CMK (cell line): ENCODE data around the gene ELMO1.

ENCODE experiments used
- DNase-seq: peaks from one replicate; pipeline ENCODE4 v3.0.0-alpha.2; 2010; ENCODE audit warnings: low read depth

ELMO1 gene

GRCh38 chr7:36871355-36871738 is 577.3 kb downstream of the ELMO1 start:
- no peak for DNase-seq

DNA sequence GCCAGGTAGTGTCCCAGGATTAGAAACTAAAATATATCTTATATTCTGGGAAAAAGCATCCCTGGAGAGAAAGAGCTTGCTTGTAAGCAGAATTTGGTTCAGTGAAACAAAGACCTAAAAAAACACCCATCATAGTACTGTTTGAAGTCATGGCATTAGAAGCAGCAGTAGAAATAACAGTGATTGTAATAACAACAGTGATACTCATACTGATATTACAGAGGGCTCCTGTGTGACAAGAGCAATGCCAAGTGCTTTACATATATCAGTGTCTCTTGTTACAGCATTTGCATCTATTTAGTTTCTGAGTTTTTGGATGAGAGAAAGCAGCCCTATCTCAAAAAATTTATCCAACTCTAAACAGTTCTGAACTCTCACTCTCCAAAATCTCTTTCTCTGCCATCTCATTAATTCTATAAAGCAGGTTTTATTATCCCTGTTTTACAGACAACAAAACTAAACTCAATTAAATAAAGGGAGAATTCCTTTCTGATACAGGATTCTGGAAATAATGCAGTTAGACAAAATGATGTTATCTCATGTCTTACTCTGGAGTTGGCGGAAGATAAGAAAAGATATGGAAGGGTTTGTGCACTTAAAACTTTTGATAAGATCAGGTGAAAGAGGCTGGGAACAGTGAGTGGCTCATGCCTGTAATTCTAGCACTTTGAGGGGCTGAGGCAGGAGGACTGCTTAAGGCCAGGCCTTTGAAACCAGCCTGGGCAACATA is 577.9 kb downstream of the ELMO1 start:
- DNase-seq, result no peak

DNA sequence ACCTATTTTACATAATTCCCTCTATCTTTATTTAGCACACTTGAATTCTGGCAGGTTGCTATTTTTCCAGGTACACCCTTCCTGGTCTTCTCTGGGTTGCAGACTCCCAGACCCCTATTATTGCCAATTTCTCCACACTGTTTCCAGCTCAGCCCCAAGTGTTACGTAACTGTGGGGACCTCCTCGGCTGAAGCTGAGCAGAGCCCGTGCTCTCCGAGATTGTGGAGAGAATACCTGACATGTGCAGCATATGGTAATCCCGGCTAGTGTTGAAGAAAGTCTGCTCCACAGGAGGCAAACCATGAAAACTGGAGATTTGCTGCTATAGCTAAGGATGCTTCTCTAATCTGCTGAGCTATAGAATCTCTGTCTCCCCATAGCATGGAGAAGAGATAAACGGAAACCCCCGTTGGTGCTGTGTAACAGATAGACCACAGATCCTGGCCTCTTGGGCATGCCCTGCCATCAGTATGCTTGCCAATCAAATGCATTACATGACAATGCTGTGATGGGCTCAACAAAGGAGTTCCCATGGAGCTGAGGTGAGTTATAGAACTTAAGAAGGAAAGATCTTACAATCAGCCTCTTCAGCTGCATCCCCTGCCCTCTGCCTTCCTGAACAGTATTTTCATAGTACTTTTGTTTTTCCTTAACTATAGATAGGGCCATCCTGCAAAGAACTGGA is 579.8 kb downstream of the ELMO1 start:
- DNase-seq, result no peak

- no peak for DNase-seq
Measured at GRCh38 chr7:36865019-36865418, 583.6 kb downstream of the ELMO1 start.

GRCh38 chr7:36863901-36864701 is 584.6 kb downstream of the ELMO1 start:
- no peak for DNase-seq

DNA sequence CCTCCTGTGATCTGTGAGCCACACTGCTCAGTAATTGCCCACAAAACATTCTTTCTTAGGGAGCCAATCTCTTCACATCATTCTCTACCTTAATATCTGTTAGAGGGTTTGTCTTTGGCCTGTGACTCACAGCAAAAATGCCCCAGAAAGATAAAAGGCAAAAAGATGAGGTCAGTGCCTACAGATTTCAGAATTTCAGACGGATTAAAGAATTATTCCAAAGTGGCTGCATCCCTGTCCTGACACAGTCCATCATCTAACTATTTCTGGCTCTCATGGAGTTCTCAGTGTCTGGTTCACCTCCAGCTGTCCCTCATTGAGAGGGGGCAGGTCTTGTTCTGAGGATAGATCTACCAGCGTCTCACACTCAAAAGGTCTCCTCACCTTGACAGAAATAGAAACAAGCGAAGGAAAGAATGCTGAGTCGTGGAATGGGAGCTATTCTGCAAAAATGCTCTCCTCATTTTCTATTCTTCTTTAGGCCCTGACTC is 585.8 kb downstream of the ELMO1 start:
- no peak for DNase-seq

- no peak for DNase-seq
Measured at GRCh38 chr7:36861656-36862055, 587.0 kb downstream of the ELMO1 start.

DNA sequence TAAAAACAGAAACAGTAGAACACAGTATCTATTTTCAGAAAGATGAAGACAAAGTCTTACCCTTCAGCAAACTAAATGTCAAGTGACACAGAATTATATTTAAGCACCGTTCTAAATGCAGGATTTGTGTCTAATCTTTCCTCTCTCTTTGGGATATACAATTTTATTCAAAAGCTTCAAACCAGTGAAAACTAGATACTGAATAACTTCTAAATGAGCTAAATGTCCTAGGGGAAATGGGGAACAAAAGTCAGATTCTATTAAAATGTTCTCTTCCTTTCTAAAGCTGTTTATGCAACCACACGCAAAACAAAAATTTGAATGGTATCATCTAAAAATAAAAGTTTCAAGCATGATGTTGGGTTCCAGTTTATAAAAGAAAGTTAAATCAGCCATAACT is 588.0 kb downstream of the ELMO1 start:
- DNase-seq, result no peak

DNA sequence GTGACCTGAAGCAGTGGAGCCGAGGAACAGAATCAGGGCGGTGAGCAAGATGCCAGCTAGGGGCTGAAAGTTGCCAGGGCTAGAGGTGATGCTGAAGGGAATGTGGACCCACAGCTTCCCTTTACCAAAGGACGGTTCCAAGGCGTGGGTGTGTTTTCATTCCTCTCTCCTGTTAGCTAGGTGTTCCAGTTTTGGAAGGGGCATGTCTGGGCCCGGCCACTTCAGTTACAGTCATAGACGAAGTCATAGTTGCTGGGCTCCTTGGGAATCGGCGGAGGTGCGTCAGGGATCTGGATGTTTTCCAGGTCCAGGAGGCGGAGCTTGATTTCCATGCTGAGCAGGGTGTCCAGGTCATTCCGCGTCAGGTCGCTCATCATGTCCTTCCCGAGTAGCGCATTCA is 593.3 kb downstream of the ELMO1 start:
- DNase-seq, result no peak

- DNase-seq, result no peak
Measured at GRCh38 chr7:36854652-36855051, 594.0 kb downstream of the ELMO1 start.

GRCh38 chr7:36852931-36853330 is 595.7 kb downstream of the ELMO1 start:
- DNase-seq, result no peak

DNA sequence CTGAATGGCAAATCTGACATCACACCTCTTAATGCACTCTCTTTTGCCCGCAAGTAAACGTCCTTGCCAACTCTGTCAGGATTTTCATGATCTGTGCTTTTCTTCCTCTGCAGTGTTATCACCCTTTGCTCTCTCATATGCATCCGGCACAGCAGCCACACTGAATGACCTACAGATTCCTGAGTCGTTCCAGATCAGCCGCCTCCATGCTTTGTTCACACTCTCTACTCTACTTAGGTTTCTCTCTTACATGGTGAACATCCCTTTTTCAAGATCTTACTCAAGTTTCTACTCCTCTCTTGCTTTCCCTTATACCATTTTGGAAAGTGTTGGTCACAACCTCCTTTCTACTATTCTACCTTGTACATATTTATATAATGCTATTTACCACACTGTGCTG is 596.6 kb downstream of the ELMO1 start:
- no peak for DNase-seq

GRCh38 chr7:36851382-36851781 is 597.3 kb downstream of the ELMO1 start:
- no peak for DNase-seq

DNA sequence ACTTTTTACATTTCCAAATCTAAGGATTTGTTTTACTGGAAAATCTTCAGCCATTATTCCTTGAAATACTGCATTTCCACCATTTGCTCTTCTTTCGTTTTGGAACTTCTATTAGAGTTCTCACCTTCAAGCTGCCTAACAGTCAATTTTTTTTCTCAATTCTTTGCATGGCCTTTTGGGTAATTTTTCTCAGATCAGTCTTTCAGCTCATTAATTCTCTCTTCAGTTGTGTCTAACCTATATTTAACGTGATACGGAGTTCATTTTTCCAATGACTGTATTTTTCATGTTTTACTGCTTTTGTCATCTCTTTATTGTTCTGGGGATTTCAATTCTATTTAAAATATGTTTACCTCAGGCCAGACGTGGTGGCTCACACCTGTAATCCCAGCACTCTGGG is 600.7 kb downstream of the ELMO1 start:
- DNase-seq, result no peak

GRCh38 chr7:36844374-36844773 is 604.3 kb downstream of the ELMO1 start:
- no peak for DNase-seq

GRCh38 chr7:36840904-36841303 is 607.8 kb downstream of the ELMO1 start:
- DNase-seq, result no peak

DNA sequence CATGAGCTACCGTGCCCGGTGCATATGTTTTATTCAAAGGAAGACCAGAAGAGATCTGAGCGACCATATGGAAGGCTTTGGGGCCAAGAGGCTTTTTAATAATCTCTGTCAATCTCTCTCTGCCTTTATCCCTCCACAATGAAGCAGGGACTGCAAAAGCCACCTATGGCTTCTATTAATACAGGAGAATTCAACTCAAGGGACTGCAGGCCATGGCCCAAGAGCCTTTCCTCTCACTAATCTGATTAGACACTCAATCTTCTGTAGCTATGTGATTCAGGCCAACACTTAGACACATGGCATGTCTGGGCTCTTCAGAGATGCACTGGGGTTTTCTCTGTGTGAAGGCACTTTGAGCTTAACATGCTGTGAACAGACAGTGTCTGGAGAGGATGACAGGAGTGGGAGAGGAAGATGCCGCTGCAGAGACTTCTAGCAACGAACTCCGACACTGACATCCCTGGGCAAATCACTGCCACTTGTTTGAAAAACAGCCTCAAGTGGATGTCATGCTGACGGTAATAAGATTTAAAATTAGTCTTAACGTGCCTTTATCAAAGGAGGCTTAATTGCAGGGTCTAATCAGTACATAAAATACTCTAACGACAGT is 609.9 kb downstream of the ELMO1 start:
- no peak for DNase-seq

- DNase-seq, result no peak
Measured at GRCh38 chr7:36831049-36831448, 617.6 kb downstream of the ELMO1 start.

GRCh38 chr7:36827726-36828703 is 620.6 kb downstream of the ELMO1 start:
- DNase-seq, result no peak

- DNase-seq, result no peak
Measured at GRCh38 chr7:36825501-36825900, 623.2 kb downstream of the ELMO1 start.

DNA sequence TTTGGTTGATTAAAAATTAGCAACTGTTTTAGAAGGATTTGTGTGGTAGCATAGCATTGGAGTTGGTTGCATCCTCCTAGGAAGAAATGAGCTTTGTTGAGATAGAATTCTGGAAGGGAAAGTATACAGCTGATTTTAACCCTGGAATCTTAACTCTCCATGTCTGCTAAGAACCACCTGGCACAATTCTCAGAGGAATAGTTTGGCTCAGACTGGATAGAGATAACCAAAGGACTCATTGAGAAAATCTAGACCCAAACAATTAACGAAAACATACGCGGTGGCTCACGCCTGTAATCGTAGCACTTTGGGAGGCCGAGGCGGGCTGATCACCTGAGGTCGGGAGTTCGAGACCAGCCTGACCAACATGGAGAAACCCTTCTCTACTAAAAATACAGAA is 625.3 kb downstream of the ELMO1 start:
- no peak for DNase-seq
